Muscle layer of colon (tissue), 2 donors: Measurements from ENCODE around the gene HCN3.

Experiments
- H3K27ac ChIP-seq: one replicate; pipeline ENCODE4 v1.7.0; 2013; ENCODE audit warnings: low read depth, mild to moderate bottlenecking, low read length, moderate library complexity
- H3K27me3 ChIP-seq, 2 donors: one replicate each; pipeline ENCODE4 v1.7.0; 2013; ENCODE audit warnings: low read length in 2 of 2, mild to moderate bottlenecking in 2 of 2; ENCODE audit not compliant: insufficient read depth in 2 of 2, control insufficient read depth in 1 of 2
- H3K36me3 ChIP-seq: one replicate; pipeline ENCODE4 v1.7.0; 2013; ENCODE audit warnings: mild to moderate bottlenecking, low read length; ENCODE audit not compliant: insufficient read depth
- H3K4me1 ChIP-seq: one replicate; pipeline ENCODE4 v1.7.0; 2013; ENCODE audit warnings: mild to moderate bottlenecking, low read length; ENCODE audit not compliant: insufficient read depth
- H3K4me3 ChIP-seq, 2 donors: one replicate each; pipeline ENCODE4 v1.7.0; 2013; ENCODE audit warnings: low read length in 2 of 2, low read depth in 1 of 2, mild to moderate bottlenecking in 1 of 2, moderate library complexity in 1 of 2
- H3K9ac ChIP-seq: one replicate; pipeline ENCODE4 v1.7.0; 2013; ENCODE audit warnings: low read length
- H3K9me3 ChIP-seq: one replicate; pipeline ENCODE4 v1.7.0; 2013; ENCODE audit warnings: mild to moderate bottlenecking, low read length
- donor health status: abdominal sarcoma.
- donor health status: Adenocarcinoma of cecum.

Gene HCN3

GRCh38 chr1:155272466-155273342 is 4.6 kb upstream of the HCN3 start:
- H3K9ac ChIP-seq: peak overlapping the region; percentile 39
- no peaks in the 10 kb centered on the region for H3K27me3 ChIP-seq
- peaks cover 32% of the 10 kb centered on the region for H3K36me3 ChIP-seq
- H3K4me1 ChIP-seq: peaks cover 18% of the 10 kb centered on the region
- H3K9me3 ChIP-seq: no peaks in the 10 kb centered on the region
- peak overlapping the region; percentile 64 to 70 for H3K4me3 ChIP-seq
- H3K27ac ChIP-seq: peak overlapping the region; percentile 80

DNA sequence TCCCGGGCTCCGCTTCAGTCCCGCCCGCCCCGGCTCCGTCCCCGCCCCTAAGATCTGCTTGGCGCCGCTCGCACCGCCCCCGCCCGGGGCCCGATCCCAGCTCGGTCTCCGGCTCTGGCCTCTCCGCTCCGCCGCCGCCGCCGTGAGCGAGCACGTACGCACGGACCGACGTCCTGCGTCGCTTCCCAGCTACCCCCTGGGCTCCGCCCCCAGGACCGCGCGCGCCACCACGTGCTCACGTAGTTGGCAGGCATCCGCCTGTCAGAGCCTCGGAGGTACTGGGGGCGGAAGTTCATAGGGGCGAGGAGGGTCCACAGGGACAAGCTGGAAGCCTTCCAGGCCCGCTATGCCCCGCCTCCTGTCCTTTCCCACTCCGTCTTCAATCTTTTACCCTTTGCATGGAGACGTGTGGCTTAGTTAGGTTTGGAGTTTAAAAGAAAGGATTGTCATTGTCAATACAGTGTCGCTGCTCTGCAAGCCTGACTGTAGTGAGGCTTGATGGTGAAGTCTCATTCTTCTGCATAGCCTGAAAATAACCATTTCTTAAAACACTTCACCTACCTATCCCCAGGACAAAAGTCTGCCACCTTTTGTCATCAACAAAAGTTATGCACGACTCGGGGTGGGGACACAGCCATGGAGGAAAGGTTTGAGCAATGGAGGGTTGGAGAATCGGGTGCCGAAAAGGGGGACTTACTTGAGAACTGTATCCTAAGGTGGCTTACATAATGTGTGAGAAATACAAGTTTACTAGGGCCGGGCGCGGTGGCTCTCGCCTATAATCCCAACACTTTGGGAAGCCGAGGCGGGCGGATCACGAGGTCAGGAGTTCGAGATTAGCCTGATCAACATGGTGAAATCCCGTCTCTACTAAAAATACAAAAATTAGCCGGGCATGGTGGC is 3.7 kb upstream of the HCN3 start, which contains the start of gene CLK2:
Gene CLK2 (minus strand): TSS at position 162 of the 903 bp plus-strand sequence. CDS start 2,527 bp downstream, outside the sequence.
- no peaks in the 10 kb centered on the region for H3K27me3 ChIP-seq
- H3K4me1 ChIP-seq: peaks cover 26% of the 10 kb centered on the region
- H3K4me3 ChIP-seq: peak within 1 kb of the TSS; percentile 64 to 90
- no peaks in the 10 kb centered on the region for H3K9me3 ChIP-seq
- H3K9ac ChIP-seq: peak within 1 kb of the TSS; percentile 76
- peaks cover 23% of the 10 kb centered on the region for H3K36me3 ChIP-seq
- peak within 1 kb of the TSS; percentile 80 for H3K27ac ChIP-seq

DNA sequence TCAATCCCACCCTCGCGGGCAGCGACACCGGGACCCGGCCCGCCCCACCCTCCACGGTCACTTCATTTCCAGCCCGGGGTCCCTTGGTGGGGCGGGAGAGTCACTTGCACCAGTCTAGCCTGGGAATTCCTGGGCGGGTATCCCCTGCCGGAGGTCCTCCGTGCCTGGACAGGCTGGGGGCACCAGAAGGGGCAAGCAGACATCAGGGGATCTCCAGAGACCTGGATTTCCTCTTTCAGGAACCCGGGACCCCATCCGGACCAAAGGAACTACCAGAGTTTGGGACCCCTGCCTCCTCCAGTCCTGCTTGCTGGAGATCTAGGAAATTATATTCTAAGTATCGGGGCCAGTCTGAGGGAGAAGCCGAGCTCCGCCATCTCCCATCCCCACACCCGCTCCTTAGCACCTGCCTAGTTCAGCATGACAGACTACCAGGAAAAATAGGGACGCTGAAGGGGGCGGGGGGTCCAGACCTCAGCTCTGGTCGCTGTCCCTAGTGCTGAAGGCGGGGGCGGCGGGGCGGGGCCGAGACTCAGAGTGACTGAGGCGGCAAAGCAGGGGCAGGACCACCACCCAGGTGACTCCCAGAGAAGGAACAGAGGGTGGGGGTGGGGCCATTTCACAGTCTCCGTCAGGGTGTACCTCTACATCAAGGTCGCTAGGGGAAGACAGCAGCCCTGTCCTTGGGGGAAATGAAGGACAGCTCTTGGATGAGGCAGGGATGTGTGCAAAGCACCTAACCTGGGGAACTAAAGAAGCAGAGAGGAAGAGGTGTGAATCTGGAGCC is 832 bp downstream of the HCN3 start:
- peaks cover 13% of the 10 kb centered on the region for H3K4me1 ChIP-seq
- no peaks in the 10 kb centered on the region for H3K36me3 ChIP-seq
- peak overlapping the region; percentile 61 to 86 for H3K4me3 ChIP-seq
- no peaks in the 10 kb centered on the region for H3K27me3 ChIP-seq
- peak overlapping the region; percentile 42 for H3K27ac ChIP-seq
- no peaks in the 10 kb centered on the region for H3K9me3 ChIP-seq
- H3K9ac ChIP-seq: no peak overlapping the region

GRCh38 chr1:155278689-155279160 is 1.5 kb downstream of the HCN3 start:
- Histone ChIP-seq H3K9me3 (no peaks in the 10 kb centered on the region), H3K9ac (no peak overlapping the region), H3K27me3 (no peaks in the 10 kb centered on the region), H3K36me3 (no peaks in the 10 kb centered on the region), H3K4me1 (peaks cover 13% of the 10 kb centered on the region), H3K4me3 (no peak overlapping the region), H3K27ac (no peak overlapping the region)

- no peaks in the 10 kb centered on the region for H3K9me3 ChIP-seq
- no peaks in the 10 kb centered on the region for H3K27me3 ChIP-seq
- H3K4me1 ChIP-seq: peaks cover 13% of the 10 kb centered on the region
- no peak overlapping the region for H3K27ac ChIP-seq
- no peak overlapping the region for H3K9ac ChIP-seq
- no peaks in the 10 kb centered on the region for H3K36me3 ChIP-seq
- no peak overlapping the region for H3K4me3 ChIP-seq
Measured at GRCh38 chr1:155279268-155279667, 2.0 kb downstream of the HCN3 start.

DNA sequence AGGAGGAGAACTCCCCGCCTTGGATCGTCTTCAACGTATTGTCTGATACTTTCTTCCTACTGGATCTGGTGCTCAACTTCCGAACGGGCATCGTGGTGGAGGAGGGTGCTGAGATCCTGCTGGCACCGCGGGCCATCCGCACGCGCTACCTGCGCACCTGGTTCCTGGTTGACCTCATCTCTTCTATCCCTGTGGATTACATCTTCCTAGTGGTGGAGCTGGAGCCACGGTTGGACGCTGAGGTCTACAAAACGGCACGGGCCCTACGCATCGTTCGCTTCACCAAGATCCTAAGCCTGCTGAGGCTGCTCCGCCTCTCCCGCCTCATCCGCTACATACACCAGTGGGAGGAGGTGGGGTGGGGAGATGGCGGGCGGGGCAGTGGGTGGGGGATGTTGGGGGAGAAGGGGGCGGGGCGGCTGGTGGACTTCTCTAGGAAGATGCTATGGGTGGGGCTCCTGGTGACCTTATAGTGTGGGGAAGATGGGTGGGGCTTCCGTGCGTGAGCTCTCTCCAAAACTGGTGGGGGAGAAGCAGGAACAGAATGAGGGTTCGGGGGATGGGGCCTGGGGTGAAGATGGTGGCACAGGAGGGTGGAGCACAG is 5.3 kb downstream of the HCN3 start:
- Histone ChIP-seq H3K27me3 (no peaks in the 10 kb centered on the region), H3K36me3 (no peaks in the 10 kb centered on the region), H3K27ac (no peak overlapping the region), H3K9ac (no peak overlapping the region), H3K4me3 (no peak overlapping the region), H3K9me3 (no peaks in the 10 kb centered on the region), H3K4me1 (peaks cover 8% of the 10 kb centered on the region)

DNA sequence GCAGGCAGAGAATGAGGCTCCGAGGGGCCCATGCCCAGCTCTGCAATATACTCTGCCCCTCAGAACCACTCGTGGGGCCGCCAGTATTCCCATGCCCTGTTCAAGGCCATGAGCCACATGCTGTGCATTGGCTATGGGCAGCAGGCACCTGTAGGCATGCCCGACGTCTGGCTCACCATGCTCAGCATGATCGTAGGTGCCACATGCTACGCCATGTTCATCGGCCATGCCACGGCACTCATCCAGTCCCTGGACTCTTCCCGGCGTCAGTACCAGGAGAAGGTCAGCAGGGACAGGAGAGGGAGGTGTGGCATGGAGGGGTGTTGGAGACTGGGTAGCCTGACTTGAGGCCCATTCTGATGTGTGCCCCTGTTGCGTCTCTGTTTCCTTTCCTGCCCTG is 7.2 kb downstream of the HCN3 start:
- Histone ChIP-seq H3K27ac (no peak overlapping the region), H3K9me3 (no peaks in the 10 kb centered on the region), H3K4me1 (no peaks in the 10 kb centered on the region), H3K27me3 (no peaks in the 10 kb centered on the region), H3K9ac (no peak overlapping the region), H3K4me3 (no peak overlapping the region), H3K36me3 (no peaks in the 10 kb centered on the region)

DNA sequence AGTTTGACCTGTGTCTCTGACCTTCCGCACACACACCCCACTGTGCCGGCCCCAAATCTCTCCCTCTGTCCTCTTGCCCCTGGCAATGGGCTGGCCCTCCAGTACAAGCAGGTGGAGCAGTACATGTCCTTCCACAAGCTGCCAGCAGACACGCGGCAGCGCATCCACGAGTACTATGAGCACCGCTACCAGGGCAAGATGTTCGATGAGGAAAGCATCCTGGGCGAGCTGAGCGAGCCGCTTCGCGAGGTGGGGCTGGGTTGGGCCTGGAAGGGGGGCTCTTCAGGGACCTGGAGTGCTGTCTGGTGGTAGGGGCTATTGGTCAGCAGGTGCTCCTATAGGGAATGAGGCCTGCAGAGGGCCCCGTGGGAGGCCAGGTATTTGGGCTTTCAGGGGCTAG is 7.8 kb downstream of the HCN3 start:
- H3K27ac ChIP-seq: no peak overlapping the region
- no peak overlapping the region for H3K4me3 ChIP-seq
- H3K36me3 ChIP-seq: no peaks in the 10 kb centered on the region
- H3K9ac ChIP-seq: no peak overlapping the region
- no peaks in the 10 kb centered on the region for H3K9me3 ChIP-seq
- no peaks in the 10 kb centered on the region for H3K4me1 ChIP-seq
- no peaks in the 10 kb centered on the region for H3K27me3 ChIP-seq

- Histone ChIP-seq H3K4me3 (no peak overlapping the region), H3K9ac (no peak overlapping the region), H3K9me3 (no peaks in the 10 kb centered on the region), H3K4me1 (no peaks in the 10 kb centered on the region), H3K27me3 (no peaks in the 10 kb centered on the region), H3K27ac (no peak overlapping the region), H3K36me3 (no peaks in the 10 kb centered on the region)
Measured at GRCh38 chr1:155285631-155286044, 8.4 kb downstream of the HCN3 start.

GRCh38 chr1:155286544-155286943 is 9.3 kb downstream of the HCN3 start:
- Histone ChIP-seq H3K9me3 (no peaks in the 10 kb centered on the region), H3K27me3 (no peaks in the 10 kb centered on the region), H3K4me3 (no peak overlapping the region), H3K27ac (no peak overlapping the region), H3K9ac (no peak overlapping the region), H3K4me1 (no peaks in the 10 kb centered on the region), H3K36me3 (no peaks in the 10 kb centered on the region)
